ENCODE results near the gene TBX18.

The TBX18 gene

GRCh38 chr6:84748376-84748775 lies 16.0 kb downstream of the TBX18 start:
- no peak for DNase-seq (ENCODE audit: low spot score)

GRCh38 chr6:84743616-84744015 lies 20.8 kb downstream of the TBX18 start:
- DNase-seq (ENCODE audit: low spot score): no peak

DNA sequence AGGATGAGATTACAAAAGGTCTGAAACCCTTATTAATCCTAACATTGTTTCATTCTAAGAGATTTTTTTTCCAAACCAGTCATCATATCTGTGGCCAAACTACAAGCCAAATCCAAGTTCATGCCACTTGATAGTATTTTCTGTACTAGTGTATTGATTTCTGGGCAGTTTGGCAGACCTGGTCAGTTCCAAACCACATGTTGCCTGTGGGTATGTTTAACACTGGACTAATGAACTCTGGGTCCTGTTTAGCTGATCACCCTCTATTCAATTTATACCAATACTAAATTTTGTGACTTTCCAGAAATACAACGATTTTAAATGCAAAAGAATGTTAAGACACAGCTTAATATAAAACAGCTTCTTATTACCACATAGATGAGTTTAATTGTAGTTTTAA lies 24.0 kb downstream of the TBX18 start:
- DNase-seq (ENCODE audit: low spot score): no peak

- no peak for DNase-seq (ENCODE audit: low spot score)
These were observed 24.6 kb downstream of the TBX18 start for GRCh38 chr6:84739866-84740208.

DNA sequence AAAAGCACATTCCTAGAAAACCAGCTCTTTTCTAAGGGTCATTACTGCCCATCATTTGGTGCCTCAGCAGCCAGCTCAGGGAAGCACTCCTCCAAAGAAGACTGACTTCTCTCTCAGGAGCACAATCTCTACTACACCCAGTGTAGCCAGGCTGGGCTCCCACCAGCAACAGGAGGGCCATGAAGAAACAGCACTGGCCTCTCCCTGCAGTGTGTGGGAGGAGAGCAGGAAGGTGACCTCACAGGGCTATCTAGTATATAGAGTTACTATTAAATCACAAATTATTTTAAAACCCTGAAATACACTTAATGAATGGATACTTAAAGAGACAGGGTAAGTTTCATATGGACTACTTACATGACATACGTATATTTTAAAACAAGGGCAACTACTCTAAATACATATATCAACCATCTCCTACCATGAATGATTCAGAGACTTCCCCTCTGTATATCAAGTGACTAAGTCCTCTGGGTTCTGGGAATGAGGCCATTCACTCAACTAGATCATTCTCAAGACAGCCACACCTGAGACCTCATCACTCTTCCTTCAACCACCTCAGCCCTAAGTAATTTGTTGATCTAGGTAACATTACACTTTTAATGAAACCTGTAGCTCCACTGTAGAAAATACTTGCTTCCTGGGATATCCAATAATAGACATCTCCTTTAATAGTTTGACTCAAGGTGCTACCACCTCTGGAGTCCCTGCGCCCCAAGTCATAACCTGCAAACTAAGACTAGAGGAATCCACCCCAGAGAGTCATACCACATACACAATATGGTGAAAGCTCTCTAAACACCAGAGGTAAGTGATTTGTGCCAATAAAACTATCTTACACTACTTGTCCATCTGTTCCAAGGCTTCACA lies 25.2 kb downstream of the TBX18 start:
- DNase-seq (ENCODE audit: low spot score): no peak

- no peak for DNase-seq (ENCODE audit: low spot score)
These were observed 30.5 kb downstream of the TBX18 start for GRCh38 chr6:84733889-84734288.

- no peak for DNase-seq (ENCODE audit: low spot score)
These were observed 32.5 kb downstream of the TBX18 start for GRCh38 chr6:84731901-84732300.

DNA sequence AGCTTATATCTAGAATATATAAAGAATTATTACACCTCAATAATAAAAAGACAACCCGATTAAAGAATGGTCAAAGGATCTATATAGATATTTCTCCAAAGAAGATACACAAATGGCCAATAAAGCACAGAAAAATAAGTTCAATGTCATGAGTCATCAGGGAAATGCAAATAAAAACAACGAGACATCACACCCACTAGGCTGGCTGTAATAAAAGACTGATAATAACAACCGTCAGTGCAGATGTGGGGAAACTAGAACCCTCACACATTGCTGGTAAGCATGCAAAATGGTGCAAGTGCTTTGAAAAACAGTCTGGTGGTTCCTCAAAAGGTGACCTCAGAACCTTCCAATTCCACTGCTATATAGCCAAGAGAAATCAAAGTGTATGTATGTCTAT lies 33.0 kb downstream of the TBX18 start:
- DNase-seq (ENCODE audit: low spot score): no peak

DNA sequence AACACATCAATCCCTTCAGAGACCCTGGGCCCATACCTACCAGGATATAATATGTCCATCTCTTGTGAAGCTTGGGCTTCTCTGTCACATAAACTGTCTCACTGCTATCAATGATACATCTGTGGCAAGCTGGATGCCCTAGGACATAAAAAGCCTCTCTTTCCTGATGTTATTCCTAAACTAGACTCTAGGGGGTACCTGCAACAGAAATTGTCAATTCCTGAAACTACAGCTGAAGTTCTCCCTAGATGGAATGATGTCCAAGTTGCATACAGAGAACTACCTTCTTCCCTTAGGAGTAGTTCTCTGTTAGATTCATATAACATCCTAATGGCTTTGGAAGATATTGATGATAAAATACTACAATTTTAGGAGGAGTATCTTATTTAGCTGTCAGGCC lies 35.8 kb downstream of the TBX18 start:
- DNase-seq (ENCODE audit: low spot score): no peak

- no peak for DNase-seq (ENCODE audit: low spot score)
These were observed 45.2 kb downstream of the TBX18 start for GRCh38 chr6:84719152-84719551.

DNA sequence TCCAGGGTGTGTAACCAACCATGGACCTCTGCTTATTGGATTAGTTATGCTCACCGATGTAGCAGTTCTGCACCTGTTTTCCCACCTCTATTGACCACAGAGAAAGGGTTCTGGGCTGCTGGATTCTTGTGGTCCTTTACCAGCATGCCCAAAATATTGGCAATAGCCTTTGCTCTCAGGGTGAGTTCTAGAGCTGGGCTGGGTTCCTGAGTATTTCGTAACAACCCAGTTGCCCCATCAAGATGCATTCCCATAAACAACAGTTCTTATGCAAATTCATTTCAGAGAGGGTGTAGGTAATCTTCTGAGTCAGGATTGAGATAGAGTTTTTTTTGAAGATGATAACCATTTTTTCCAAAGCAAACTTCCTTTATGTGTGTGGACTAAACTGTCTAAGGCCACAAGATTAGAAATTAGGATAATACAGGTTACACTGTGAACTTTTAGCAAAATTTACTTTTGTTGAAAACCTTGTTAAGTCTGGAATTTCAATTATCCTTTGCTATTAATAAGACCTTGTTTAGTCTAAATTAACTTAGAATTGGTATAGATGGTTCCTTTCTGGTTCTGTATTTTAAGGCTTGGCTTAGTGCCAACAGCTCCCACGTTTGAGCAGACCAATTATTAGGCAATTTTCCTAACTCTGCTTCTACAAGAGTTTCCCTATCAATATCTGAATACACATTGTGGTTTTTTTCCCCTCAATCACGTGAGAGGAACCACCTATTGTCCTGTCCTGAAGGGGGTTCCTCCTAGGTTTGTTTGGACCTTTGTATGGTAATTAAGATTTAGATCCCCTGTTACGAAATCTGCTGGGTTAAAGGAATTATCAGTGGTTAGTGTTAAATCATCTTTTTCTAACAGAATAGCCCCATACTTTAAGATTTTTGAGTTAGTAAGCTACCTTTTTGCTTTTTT lies 46.1 kb downstream of the TBX18 start:
- no peak for DNase-seq (ENCODE audit: low spot score)

- DNase-seq (ENCODE audit: low spot score): no peak
These were observed 55.3 kb downstream of the TBX18 start for GRCh38 chr6:84709121-84709520.

DNA sequence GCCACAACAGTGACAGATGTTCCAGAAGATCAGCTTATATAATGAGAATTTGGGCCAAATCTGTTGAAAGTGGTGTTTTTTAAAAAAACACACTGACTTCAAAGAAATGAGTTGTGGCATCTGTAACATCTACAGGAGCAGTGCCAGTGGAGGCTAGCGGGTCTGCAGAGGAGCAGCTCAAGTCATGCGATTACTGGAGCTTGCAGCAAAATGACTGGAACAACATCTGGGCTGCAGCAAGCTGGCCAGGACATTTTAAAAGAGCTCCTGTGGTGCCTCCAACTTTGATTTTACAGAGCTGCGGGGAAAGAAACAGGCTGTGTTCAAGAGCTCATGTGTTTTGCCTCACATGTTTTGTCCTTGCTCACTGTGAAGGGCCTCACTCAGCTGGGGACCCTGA lies 57.2 kb downstream of the TBX18 start:
- no peak for DNase-seq (ENCODE audit: low spot score)

- DNase-seq (ENCODE audit: low spot score): no peak
These were observed 68.2 kb downstream of the TBX18 start for GRCh38 chr6:84696166-84696565.

- DNase-seq (ENCODE audit: low spot score): no peak
These were observed 72.3 kb downstream of the TBX18 start for GRCh38 chr6:84691978-84692623.

DNA sequence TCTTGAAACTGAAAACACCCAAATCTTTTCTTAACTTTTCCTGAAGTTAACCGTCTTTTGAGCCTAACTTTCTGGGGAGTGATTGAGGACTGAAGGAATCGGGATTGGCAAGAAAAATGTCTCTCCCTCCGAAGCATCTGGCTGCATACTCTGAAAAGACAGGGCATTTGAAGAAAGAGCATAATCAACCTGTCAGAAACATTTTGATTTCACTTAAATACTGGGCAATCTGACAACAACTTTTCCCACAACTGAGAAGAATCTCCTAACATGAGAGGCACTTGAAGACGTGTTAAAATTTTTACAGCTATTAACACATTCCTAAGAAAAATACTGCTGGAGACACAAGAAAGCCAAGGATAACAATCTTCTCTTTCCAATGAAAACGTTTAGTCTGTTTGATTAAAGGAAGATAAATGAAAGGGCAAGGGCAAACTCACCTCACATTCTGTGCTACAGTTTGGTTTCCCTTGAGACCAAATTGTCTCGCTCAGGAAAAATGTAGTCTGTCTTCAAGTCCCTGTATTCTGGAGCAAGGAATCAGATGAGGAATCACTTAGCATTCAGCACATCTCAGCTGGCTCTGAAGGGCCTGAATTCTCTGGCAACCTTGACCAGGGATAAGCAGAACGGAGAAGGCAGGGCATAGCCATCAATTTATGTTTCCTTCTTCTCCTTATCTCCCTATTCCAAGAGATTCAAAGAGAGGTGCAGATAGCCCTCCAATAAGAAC lies 76.1 kb downstream of the TBX18 start:
- no peak for DNase-seq (ENCODE audit: low spot score)

DNA sequence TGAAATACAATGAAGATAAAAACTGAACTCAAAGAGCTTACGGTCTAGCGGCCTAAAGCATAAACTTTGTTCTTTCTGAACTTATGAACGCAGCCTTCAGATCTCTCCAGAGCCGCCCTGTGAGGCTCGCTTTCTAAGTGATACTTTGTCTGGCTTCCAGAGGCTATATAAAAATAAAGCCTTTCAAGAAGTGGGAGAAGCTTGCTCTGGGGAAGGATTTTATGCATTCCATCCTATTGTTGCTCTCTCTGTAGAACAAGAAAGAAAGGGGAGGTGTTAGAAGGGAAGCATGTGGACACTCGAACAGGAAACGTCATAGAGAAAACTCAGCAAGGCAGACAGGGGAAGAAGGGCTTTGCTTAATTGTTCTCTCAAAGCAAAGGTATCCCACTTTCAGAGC lies 77.0 kb downstream of the TBX18 start:
- DNase-seq (ENCODE audit: low spot score): no peak

GRCh38 chr6:84685983-84686584 lies 78.3 kb downstream of the TBX18 start:
- no peak for DNase-seq (ENCODE audit: low spot score)

- DNase-seq (ENCODE audit: low spot score): no peak
These were observed 82.6 kb downstream of the TBX18 start for GRCh38 chr6:84681693-84682326.

- no peak for DNase-seq (ENCODE audit: low spot score)
These were observed 88.7 kb downstream of the TBX18 start for GRCh38 chr6:84675651-84676050.

- DNase-seq (ENCODE audit: low spot score): no peak
These were observed 90.0 kb downstream of the TBX18 start for GRCh38 chr6:84674395-84674794.
